Measurements from ENCODE around the gene SELENOV. TPM values are rescaled to one million over a fixed set of nuclear protein-coding genes. Genes with fewer than 3 reads are reported as not detected.
"Not testable (repeated sequence)": the region's sequence is repeated elsewhere in the genome, so short reads cannot be mapped to it uniquely, and the experiment has no call there.

SELENOV gene
- total RNA-seq, 2 donors from 2014 or later = not detected

- Histone ChIP-seq H3K4me1 (replicated peaks) (no peaks in the 10 kb centered on the region), H3K36me3 (peaks cover 22 to 39% of the 10 kb centered on the region in 2 donors), H3K27me3 (replicated peaks; ENCODE audit: insufficient read depth) (no peaks in the 10 kb centered on the region), H3K9me3 (no peaks in the 10 kb centered on the region), H3K4me3 (no peak overlapping the region), H3K27ac (no peak overlapping the region)
- DNase-seq (ENCODE audit: low spot score) = no peak
- WGBS = 82% methylated on average over 11 of the region's 11 CpGs
- intact Hi-C loops (cut with DNase I) = loop anchor here (5.0 kb wide), 1 partner anchor 59 kb away; the partner anchor contains the start of gene EID2B
- TF ChIP-seq POLR2A (IDR thresholded peaks at IDR 0.05) (no peak), CTCF (IDR thresholded peaks at IDR 0.05) (no peak), POLR2AphosphoS5 (IDR thresholded peaks at IDR 0.05) (no peak)
These were observed 41.4 kb upstream of the SELENOV start for GRCh38 chr19:39473443-39473960.

DNA sequence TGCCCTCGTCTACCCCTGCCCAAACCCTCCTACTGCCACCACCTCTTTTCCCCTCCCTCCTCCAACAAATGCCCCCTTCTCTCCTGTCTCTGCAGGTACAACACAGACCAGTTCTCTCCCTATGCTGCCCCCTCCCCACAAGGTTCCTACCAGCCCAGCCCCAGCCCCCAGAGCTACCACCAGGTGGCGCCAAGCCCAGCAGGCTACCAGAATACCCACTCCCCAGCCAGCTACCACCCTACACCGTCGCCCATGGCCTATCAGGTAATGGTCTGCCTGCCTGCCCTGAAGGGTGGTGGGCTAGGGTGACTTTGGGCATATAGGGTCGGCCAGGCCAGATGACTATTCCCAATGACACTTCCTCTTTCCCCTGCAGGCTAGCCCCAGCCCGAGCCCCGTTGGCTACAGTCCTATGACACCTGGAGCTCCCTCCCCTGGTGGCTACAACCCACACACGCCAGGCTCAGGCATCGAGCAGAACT, 40.8 kb upstream of the SELENOV start:
- no peak overlapping the region for H3K4me3 ChIP-seq
- H3K27ac ChIP-seq = no peak overlapping the region
- no peak for TF ChIP-seq POLR2A (IDR thresholded peaks at IDR 0.05)
- TF ChIP-seq CTCF (IDR thresholded peaks at IDR 0.05) = peak; percentile 53 to 76 (median 60)
- intact Hi-C loops (cut with DNase I) = loop anchor here (5.0 kb wide), 1 partner anchor 58 kb away; the partner anchor contains the start of gene EID2B
- no peaks in the 10 kb centered on the region for H3K27me3 ChIP-seq (replicated peaks; ENCODE audit: insufficient read depth)
- peaks cover 16 to 32% of the 10 kb centered on the region in 2 donors for H3K36me3 ChIP-seq
- H3K9me3 ChIP-seq = no peaks in the 10 kb centered on the region
- 46% methylated on average over 9 of the region's 9 CpGs for WGBS
- DNase-seq (ENCODE audit: low spot score) = peak; percentile 29
- no peaks in the 10 kb centered on the region for H3K4me1 ChIP-seq (replicated peaks)

DNA sequence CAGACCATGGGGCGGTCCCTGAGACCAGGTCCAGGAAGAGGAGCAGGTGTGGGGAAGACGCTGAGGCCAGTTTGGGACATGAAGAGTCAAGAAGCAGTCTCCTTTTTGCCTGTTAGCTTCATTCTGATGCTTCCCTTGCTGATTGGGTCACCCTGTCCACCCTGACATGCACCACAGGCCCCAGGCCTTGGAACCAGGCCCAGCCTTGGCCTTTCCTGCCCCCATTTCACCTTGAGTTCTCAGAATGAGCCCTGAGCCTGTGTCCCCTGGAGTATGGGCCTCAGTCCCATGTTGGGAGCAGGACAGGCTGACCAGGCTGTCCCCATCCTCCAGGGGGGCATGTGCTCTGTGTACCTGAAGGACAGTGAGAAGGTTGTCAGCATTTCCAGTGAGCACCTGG, 39.2 kb upstream of the SELENOV start:
- no peak for TF ChIP-seq POLR2A (IDR thresholded peaks at IDR 0.05)
- no peak for TF ChIP-seq CTCF (IDR thresholded peaks at IDR 0.05)
- no peak for TF ChIP-seq POLR2AphosphoS5 (IDR thresholded peaks at IDR 0.05)
- Histone ChIP-seq H3K4me3 (no peak overlapping the region), H3K36me3 (peaks cover 12 to 23% of the 10 kb centered on the region in 2 donors), H3K27ac (no peak overlapping the region), H3K9me3 (no peaks in the 10 kb centered on the region), H3K27me3 (replicated peaks; ENCODE audit: insufficient read depth) (no peaks in the 10 kb centered on the region), H3K4me1 (replicated peaks) (peaks cover 4% of the 10 kb centered on the region)
- WGBS = 100% methylated on average over 2 of the region's 2 CpGs
- no peak for DNase-seq (ENCODE audit: low spot score)
- intact Hi-C loops (cut with DNase I) = no loop called here

DNA sequence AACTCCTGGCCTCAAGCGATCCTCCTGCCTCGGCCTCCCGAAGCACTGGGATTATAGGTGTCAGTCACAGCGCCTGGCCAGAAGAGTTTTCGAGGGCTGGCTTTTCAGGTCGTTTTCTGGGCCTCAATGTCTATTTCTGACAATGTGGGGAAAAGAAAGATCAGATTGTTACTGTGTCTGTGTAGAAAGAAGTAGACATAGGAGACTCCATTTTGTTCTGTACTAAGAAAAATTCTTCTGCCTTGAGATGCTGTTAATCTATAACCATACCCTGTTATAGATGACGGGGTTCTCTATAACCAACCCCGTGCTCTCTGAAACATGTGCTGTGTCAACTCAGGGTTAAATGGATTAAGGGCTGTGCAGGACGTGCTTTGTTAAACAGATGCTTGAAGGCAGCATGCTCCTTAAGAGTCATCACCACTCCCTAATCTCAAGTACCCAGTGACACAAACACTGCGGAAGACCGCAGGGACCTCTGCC, 35.6 kb upstream of the SELENOV start:
- H3K36me3 ChIP-seq; H3K9me3 ChIP-seq; DNase-seq (ENCODE audit: low spot score); H3K4me3 ChIP-seq; H3K27ac ChIP-seq; intact Hi-C loops (cut with DNase I); H3K27me3 ChIP-seq (replicated peaks; ENCODE audit: insufficient read depth): not testable (repeated sequence)
- H3K4me1 ChIP-seq (replicated peaks) = peaks cover 12% of the 10 kb centered on the region
- 70% methylated on average over 11 of the region's 11 CpGs for WGBS

GRCh38 chr19:39479916-39480315, 35.0 kb upstream of the SELENOV start:
- WGBS = 32% methylated on average over 10 of the region's 10 CpGs
- Histone ChIP-seq H3K4me1 (replicated peaks) (peaks cover 12% of the 10 kb centered on the region), H3K27me3 (replicated peaks; ENCODE audit: insufficient read depth) (no peaks in the 10 kb centered on the region), H3K36me3 (no peaks in the 10 kb centered on the region), H3K4me3 (peak overlapping the region; percentile 85 to 97), H3K9me3 (no peaks in the 10 kb centered on the region), H3K27ac (peak overlapping the region; percentile 77 to 82)
- intact Hi-C loops (cut with DNase I) = no loop called here
- TF ChIP-seq POLR2AphosphoS5 (IDR thresholded peaks at IDR 0.05) (no peak), POLR2A (IDR thresholded peaks at IDR 0.05) (no peak), CTCF (IDR thresholded peaks at IDR 0.05) (no peak)
- DNase-seq (ENCODE audit: low spot score) = no peak
